Mesodermal cell (in vitro differentiated cells): ENCODE results near the gene LMOD1.

Experiments used
- H3K27ac ChIP-seq: 2 replicates; pipeline ENCODE4 v1.7.0; 2013; ENCODE audit warnings: mild to moderate bottlenecking, low read depth, low read length, moderate library complexity; ENCODE audit not compliant: severe bottlenecking
- H3K36me3 ChIP-seq: 2 replicates; pipeline ENCODE4 v1.7.1; 2013; ENCODE audit warnings: mild to moderate bottlenecking, low read length, moderate library complexity; ENCODE audit not compliant: control insufficient read depth, insufficient read depth
- H3K4me1 ChIP-seq: one replicate; pipeline ENCODE4 v1.7.1; 2013; ENCODE audit warnings: mild to moderate bottlenecking, low read length; ENCODE audit not compliant: insufficient read depth, control insufficient read depth, poor library complexity, severe bottlenecking
- H3K4me3 ChIP-seq: 2 replicates; pipeline ENCODE4 v1.7.0; 2013; ENCODE audit warnings: low read length, control low read depth, mild to moderate bottlenecking; ENCODE audit not compliant: insufficient read depth, poor library complexity, severe bottlenecking; ENCODE audit errors: extremely low read depth
- H3K9me3 ChIP-seq: 2 replicates; pipeline ENCODE4 v1.7.1; 2013; ENCODE audit warnings: mild to moderate bottlenecking, low read length, moderate library complexity; ENCODE audit not compliant: control insufficient read depth
- WGBS, 2 experiments: methylation state at CpG; one replicate each; pipeline ENCODE4 v1.1.5; 2013; ENCODE audit warnings: missing lambda C conversion rate in 2 of 2; ENCODE audit not compliant: insufficient coverage in 2 of 2; 5-methylcytosine and 5-hydroxymethylcytosine counted together

The LMOD1 gene

GRCh38 chr1:201884425-201884824 is 61.9 kb downstream of the LMOD1 start:
- Histone ChIP-seq H3K4me3 (no peak overlapping the region), H3K27ac (no peak overlapping the region), H3K4me1 (peaks cover 42% of the 10 kb centered on the region), H3K36me3 (no peaks in the 10 kb centered on the region), H3K9me3 (no peaks in the 10 kb centered on the region)
- WGBS, 2 experiments = 80 to 100% methylated on average over 1 of the region's 1 CpG

- Histone ChIP-seq H3K4me1 (peaks cover 42% of the 10 kb centered on the region), H3K27ac (no peak overlapping the region), H3K9me3 (no peaks in the 10 kb centered on the region), H3K36me3 (peaks cover 3% of the 10 kb centered on the region), H3K4me3 (no peak overlapping the region)
- WGBS, 2 experiments = 85 to 93% methylated on average over 4 to 5 of the region's 7 CpGs
These were observed 62.6 kb downstream of the LMOD1 start for GRCh38 chr1:201883786-201884185.

- no peak overlapping the region for H3K27ac ChIP-seq
- peaks cover 40% of the 10 kb centered on the region for H3K4me1 ChIP-seq
- H3K4me3 ChIP-seq = no peak overlapping the region
- WGBS, 2 experiments = 84 to 95% methylated on average over 3 of the region's 3 CpGs
- peaks cover 7% of the 10 kb centered on the region for H3K36me3 ChIP-seq
- H3K9me3 ChIP-seq = no peaks in the 10 kb centered on the region
These were observed 63.1 kb downstream of the LMOD1 start for GRCh38 chr1:201883266-201883665.

GRCh38 chr1:201882665-201883132 is 63.6 kb downstream of the LMOD1 start:
- Histone ChIP-seq H3K4me1 (peaks cover 37% of the 10 kb centered on the region), H3K9me3 (no peaks in the 10 kb centered on the region), H3K36me3 (peaks cover 9% of the 10 kb centered on the region), H3K27ac (peak overlapping the region; percentile 23), H3K4me3 (no peak overlapping the region)
- no CpG with 5 or more reads among the region's 2 CpGs for WGBS, 2 experiments

GRCh38 chr1:201881617-201882016 is 64.7 kb downstream of the LMOD1 start:
- H3K36me3 ChIP-seq = peaks cover 18% of the 10 kb centered on the region
- no peaks in the 10 kb centered on the region for H3K9me3 ChIP-seq
- no peak overlapping the region for H3K27ac ChIP-seq
- no peak overlapping the region for H3K4me3 ChIP-seq
- 82% methylated on average over 1 of the region's 1 CpG; no CpG with 5 or more reads in 1 of the 2 experiments for WGBS, 2 experiments
- peaks cover 34% of the 10 kb centered on the region for H3K4me1 ChIP-seq

GRCh38 chr1:201880928-201881571 is 65.3 kb downstream of the LMOD1 start:
- 88 to 92% methylated on average over 2 to 5 of the region's 6 CpGs for WGBS, 2 experiments
- Histone ChIP-seq H3K4me3 (no peak overlapping the region), H3K4me1 (peaks cover 34% of the 10 kb centered on the region), H3K27ac (no peak overlapping the region), H3K9me3 (no peaks in the 10 kb centered on the region), H3K36me3 (peaks cover 24% of the 10 kb centered on the region)

GRCh38 chr1:201877877-201878401 is 68.4 kb downstream of the LMOD1 start:
- WGBS, 2 experiments = 76 to 87% methylated on average over 4 to 6 of the region's 6 CpGs
- H3K27ac ChIP-seq = no peak overlapping the region
- no peak overlapping the region for H3K4me3 ChIP-seq
- H3K9me3 ChIP-seq = no peaks in the 10 kb centered on the region
- peaks cover 53% of the 10 kb centered on the region for H3K36me3 ChIP-seq
- peaks cover 7% of the 10 kb centered on the region for H3K4me1 ChIP-seq

GRCh38 chr1:201876148-201876818 is 70.1 kb downstream of the LMOD1 start:
- Histone ChIP-seq H3K4me3 (no peak overlapping the region), H3K9me3 (no peaks in the 10 kb centered on the region), H3K36me3 (peaks cover 70% of the 10 kb centered on the region), H3K4me1 (no peaks in the 10 kb centered on the region), H3K27ac (no peak overlapping the region)
- WGBS, 2 experiments = 93 to 95% methylated on average over 4 of the region's 8 CpGs

- peaks cover 86% of the 10 kb centered on the region for H3K36me3 ChIP-seq
- no peak overlapping the region for H3K4me3 ChIP-seq
- 100% methylated on average over 1 of the region's 1 CpG; no CpG with 5 or more reads in 1 of the 2 experiments for WGBS, 2 experiments
- H3K9me3 ChIP-seq = no peaks in the 10 kb centered on the region
- H3K27ac ChIP-seq = peak overlapping the region; percentile 16
- H3K4me1 ChIP-seq = no peaks in the 10 kb centered on the region
These were observed 71.7 kb downstream of the LMOD1 start for GRCh38 chr1:201874672-201875071.

- Histone ChIP-seq H3K4me1 (no peaks in the 10 kb centered on the region), H3K36me3 (peaks cover 92% of the 10 kb centered on the region), H3K9me3 (no peaks in the 10 kb centered on the region), H3K4me3 (no peak overlapping the region), H3K27ac (no peak overlapping the region)
- 98 to 100% methylated on average over 3 to 5 of the region's 10 CpGs for WGBS, 2 experiments
These were observed 76.0 kb downstream of the LMOD1 start for GRCh38 chr1:201870397-201870796.

- Histone ChIP-seq H3K36me3 (peaks cover 96% of the 10 kb centered on the region), H3K27ac (peak overlapping the region; percentile 41), H3K4me1 (no peaks in the 10 kb centered on the region), H3K9me3 (no peaks in the 10 kb centered on the region), H3K4me3 (no peak overlapping the region)
- WGBS, 2 experiments = 83 to 100% methylated on average over 1 of the region's 7 CpGs
These were observed 84.9 kb downstream of the LMOD1 start for GRCh38 chr1:201861448-201861847.
